Uterus (tissue), 4 donors: Measurements from ENCODE around the gene IRGQ. TPM values are rescaled to one million over a fixed set of nuclear protein-coding genes. Genes with fewer than 3 reads are reported as not detected.

Experiments used
- DNase-seq, 2 donors: peaks; one replicate each; pipeline ENCODE4 v3.0.0-alpha.2; 2019 to 2020
- H3K27ac ChIP-seq, 2 donors: fragments of 200-600 bp; sonication (generic); 1 replicate in 1 of 2; 2 replicates in 1 of 2; pipeline ENCODE4 v1.5.1; 2016 to 2018
- H3K27me3 ChIP-seq, 2 donors: fragments of 200-600 bp; sonication (generic); one replicate each; pipeline ENCODE4 v1.5.1; 2018 to 2019; ENCODE audit warnings: control low read depth in 1 of 2
- H3K36me3 ChIP-seq, 2 donors: fragments of 200-600 bp; sonication (generic); one replicate each; pipeline ENCODE4 v1.5.1; 2019; ENCODE audit warnings: control low read depth in 1 of 2
- H3K4me1 ChIP-seq, 2 donors: fragments of 200-600 bp; sonication (generic); one replicate each; pipeline ENCODE4 v1.5.1; 2018 to 2019; ENCODE audit warnings: control low read depth in 1 of 2
- H3K4me3 ChIP-seq, 2 donors: fragments of 200-600 bp; sonication (generic); 1 replicate in 1 of 2; 2 replicates in 1 of 2; pipeline ENCODE4 v1.5.1; 2018 to 2019; ENCODE audit warnings: mild to moderate bottlenecking in 1 of 2
- H3K9me3 ChIP-seq, 2 donors: fragments of 200-600 bp; sonication (generic); one replicate each; pipeline ENCODE4 v1.5.1; 2019; ENCODE audit warnings: control low read depth in 1 of 2
- POLR2A ChIP-seq, 2 donors: fragments of 450-650 bp; IDR thresholded peaks; one replicate each; pipeline ENCODE4 v1.6.1; 2016; ENCODE audit warnings: antibody characterized with exemption in 2 of 2, mild to moderate bottlenecking in 1 of 2, moderate library complexity in 1 of 2
- intact Hi-C: fragments of 100-400 bp; cut with DNase I; formaldehyde crosslinking; loops from one replicate; pipeline ENCODE4 v1.15.1; 2023; ENCODE audit warnings: low total_unique reads
- total RNA-seq, 4 donors: library from RNA; depleted of rRNA in 3 of 4; stranded (reverse); fragments of >200 nt in 3 of 4; gene quantifications; one replicate each; pipeline versions ENCODE4 v1.1.0 to v1.2.4, GENCODE V29; 2014 to 2023
- TF ChIP-seq, protein P1 (sequence below), 4 experiments: fragments of 200-600 bp in 2 of 4; fragments of 450-650 bp in 2 of 4; sonication (generic) in 2 of 4; IDR thresholded peaks; one replicate each; pipeline ENCODE4 v1.5.1; 2016 to 2019; ENCODE audit warnings: antibody characterized with exemption in 4 of 4, mild to moderate bottlenecking in 2 of 4, moderate library complexity in 1 of 4
- donor health status: DM: yes; HTN: yes; CAD: no.

IRGQ gene
- total RNA-seq, 4 donors from 2014 or later: 4.1 to 31.0 (median 17.2) TPM

DNA sequence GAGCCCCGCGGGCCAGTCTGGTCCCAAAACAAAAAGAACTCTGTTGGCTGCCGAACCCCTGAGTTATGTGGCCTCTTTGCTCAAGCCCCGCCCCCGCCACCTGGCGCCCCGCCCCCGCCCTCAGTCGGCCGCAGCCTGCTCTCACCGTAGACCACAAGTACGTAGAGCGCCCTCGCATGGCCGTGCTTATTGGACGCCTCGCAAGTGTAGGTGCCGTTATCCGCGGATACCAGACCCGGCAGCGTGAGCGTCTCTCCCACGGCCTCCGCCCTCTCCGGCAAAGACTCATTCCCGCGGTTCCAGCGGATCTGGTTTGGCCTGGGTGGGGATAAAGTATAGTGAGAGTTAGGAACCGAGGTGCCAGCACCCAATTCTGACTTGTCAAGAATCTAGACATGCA is 29.0 kb upstream of the IRGQ start:
- DNase-seq: no peak
- H3K27ac ChIP-seq: no peak overlapping the region

DNA sequence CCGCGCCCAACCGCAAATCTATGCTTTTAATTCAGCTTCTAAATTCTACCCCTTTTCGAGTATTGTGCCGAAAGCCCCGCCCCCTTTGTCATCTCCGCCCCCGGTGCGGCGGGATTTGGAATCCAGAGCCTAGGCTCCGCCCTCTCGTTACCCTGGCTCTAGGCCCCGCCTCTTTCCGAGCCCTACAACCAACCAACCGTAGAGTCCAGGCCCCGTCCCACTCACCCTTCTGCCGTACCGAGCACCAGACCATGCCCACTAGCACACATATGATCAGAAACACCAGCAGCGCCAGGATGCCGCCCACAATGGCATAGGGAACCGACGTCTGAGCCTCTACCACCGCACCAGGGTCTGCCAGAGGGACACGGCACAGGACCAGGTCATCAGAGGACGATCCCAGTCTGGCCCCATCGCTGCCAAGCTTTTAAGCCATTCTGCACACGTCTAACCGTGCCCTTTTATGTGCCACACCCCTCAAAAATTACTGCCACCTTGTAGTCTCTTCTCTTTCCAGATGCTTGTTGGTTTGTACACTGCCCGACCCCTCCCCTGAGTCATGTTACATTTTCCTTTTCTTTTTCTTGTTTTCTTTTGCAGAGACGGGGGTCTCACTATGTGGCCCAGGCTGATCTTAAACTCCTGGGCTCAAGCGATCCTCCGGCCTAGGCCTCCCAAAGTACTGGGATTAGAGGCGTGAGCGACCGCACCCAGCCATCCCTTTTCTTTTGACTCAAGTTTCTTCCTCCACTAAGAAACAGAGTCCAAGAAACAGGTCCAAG is 28.1 kb upstream of the IRGQ start:
- no peak overlapping the region for H3K4me3 ChIP-seq
- H3K9me3 ChIP-seq: no peaks in the 10 kb centered on the region
- peaks cover 0 to 5% of the 10 kb centered on the region in 2 donors for H3K4me1 ChIP-seq
- no peak overlapping the region for H3K27ac ChIP-seq
- no peaks in the 10 kb centered on the region for H3K27me3 ChIP-seq
- no peaks in the 10 kb centered on the region for H3K36me3 ChIP-seq
- intact Hi-C loops: loop anchor here (5.0 kb wide), 1 partner anchor 38 kb away; no protein-coding TSS in a partner anchor
- TF ChIP-seq, protein P1, sequence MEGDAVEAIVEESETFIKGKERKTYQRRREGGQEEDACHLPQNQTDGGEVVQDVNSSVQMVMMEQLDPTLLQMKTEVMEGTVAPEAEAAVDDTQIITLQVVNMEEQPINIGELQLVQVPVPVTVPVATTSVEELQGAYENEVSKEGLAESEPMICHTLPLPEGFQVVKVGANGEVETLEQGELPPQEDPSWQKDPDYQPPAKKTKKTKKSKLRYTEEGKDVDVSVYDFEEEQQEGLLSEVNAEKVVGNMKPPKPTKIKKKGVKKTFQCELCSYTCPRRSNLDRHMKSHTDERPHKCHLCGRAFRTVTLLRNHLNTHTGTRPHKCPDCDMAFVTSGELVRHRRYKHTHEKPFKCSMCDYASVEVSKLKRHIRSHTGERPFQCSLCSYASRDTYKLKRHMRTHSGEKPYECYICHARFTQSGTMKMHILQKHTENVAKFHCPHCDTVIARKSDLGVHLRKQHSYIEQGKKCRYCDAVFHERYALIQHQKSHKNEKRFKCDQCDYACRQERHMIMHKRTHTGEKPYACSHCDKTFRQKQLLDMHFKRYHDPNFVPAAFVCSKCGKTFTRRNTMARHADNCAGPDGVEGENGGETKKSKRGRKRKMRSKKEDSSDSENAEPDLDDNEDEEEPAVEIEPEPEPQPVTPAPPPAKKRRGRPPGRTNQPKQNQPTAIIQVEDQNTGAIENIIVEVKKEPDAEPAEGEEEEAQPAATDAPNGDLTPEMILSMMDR (IDR thresholded peaks at IDR 0.05): no peak
- TF ChIP-seq POLR2A (IDR thresholded peaks at IDR 0.05): no peak
- no peak for DNase-seq

More for the DNA sequence above, 29.0 kb upstream of the IRGQ start:
- Histone ChIP-seq H3K9me3 (no peaks in the 10 kb centered on the region), H3K4me1 (peaks cover 0 to 5% of the 10 kb centered on the region in 2 donors), H3K4me3 (no peak overlapping the region), H3K36me3 (no peaks in the 10 kb centered on the region), H3K27me3 (no peaks in the 10 kb centered on the region)
- intact Hi-C loops: loop anchor here (5.0 kb wide), 1 partner anchor 37 kb away; no protein-coding TSS in a partner anchor
- TF ChIP-seq, protein P1 (IDR thresholded peaks at IDR 0.05): no peak
- no peak for TF ChIP-seq POLR2A (IDR thresholded peaks at IDR 0.05)

DNA sequence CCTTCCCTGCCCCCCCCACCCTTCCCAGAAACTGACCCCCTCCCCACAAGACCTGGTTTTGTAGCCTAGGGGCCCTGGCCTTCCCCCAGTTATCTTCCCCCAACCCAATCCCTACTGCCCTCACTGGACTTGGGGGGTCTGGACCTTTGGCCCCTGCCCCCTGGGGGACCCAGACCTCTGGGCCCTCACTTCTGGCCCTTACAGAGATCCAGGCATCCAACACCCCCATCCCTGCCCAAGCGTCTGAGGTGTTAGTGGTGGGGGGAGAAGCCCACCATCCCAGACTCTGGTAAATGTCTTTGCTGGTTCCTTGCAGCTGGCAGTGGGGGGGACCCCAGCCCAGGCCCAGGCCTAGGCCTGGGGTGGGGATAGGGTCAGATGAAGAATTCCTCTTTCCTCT is 27.0 kb upstream of the IRGQ start:
- intact Hi-C loops: loop anchor here (5.0 kb wide), 1 partner anchor 39 kb away; no protein-coding TSS in a partner anchor
- no peak overlapping the region for H3K4me3 ChIP-seq
- H3K4me1 ChIP-seq: peaks cover 0 to 5% of the 10 kb centered on the region in 2 donors
- no peaks in the 10 kb centered on the region for H3K27me3 ChIP-seq
- H3K27ac ChIP-seq: no peak overlapping the region
- TF ChIP-seq, protein P1 (IDR thresholded peaks at IDR 0.05): no peak
- TF ChIP-seq POLR2A (IDR thresholded peaks at IDR 0.05): no peak
- no peak for DNase-seq
- no peaks in the 10 kb centered on the region for H3K36me3 ChIP-seq
- H3K9me3 ChIP-seq: no peaks in the 10 kb centered on the region

DNA sequence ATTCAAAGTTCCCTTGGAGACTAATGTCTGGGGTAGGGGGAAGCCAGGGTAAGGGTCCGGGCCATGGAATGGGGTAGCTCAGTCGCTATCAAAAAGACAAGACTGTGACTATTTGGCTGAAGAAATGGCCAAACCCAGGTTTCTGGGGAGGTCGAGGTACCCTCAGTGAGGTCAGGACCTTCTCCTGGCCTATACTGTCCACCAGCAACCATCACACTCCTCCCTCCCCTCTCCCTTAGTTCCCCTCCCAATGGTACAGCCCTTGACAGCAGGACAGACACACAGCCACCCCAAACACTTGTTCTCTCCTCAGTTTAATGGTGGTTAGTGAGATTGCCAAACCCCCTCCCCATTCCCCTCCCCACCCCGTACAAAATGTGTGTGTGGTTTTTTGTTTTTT is 26.1 kb upstream of the IRGQ start:
- Histone ChIP-seq H3K9me3 (no peaks in the 10 kb centered on the region), H3K27ac (no peak overlapping the region), H3K27me3 (no peaks in the 10 kb centered on the region), H3K36me3 (no peaks in the 10 kb centered on the region), H3K4me1 (peaks cover 0 to 5% of the 10 kb centered on the region in 2 donors), H3K4me3 (no peak overlapping the region)
- no peak for DNase-seq
- intact Hi-C loops: loop anchor here (5.0 kb wide), 1 partner anchor 40 kb away; no protein-coding TSS in a partner anchor
- no peak for TF ChIP-seq POLR2A (IDR thresholded peaks at IDR 0.05)
- TF ChIP-seq, protein P1 (IDR thresholded peaks at IDR 0.05): no peak
